Activated naive CD4-positive, alpha-beta T cell treated with anti-CD3 and anti-CD28 coated beads, Interleukin-2, amount 10 ng/mL, durations not matched to agents 7 days and 5 days (primary cell): ENCODE measurements around the gene PTPRJ.
"Not testable (repeated sequence)": the region's sequence is repeated elsewhere in the genome, so short reads cannot be mapped to it uniquely, and the experiment has no call there.

ENCODE experiments used
- CTCF ChIA-PET: fragments of 350-600 bp; sonication (Branson Sonifier 250); formaldehyde crosslinking; loops from one replicate; lab custom pipeline; 2021; ENCODE audit warnings: antibody characterized with exemption; lab: Charles Lee
- DNase-seq: peaks from one replicate; pipeline ENCODE4 v3.0.0-alpha.2; 2020
- H3K27ac Mint-ChIP-seq: one replicate; pipeline ENCODE4 v1.8.0; 2021; ENCODE audit warnings: mild to moderate bottlenecking, moderate library complexity, mixed read lengths
- H3K27me3 Mint-ChIP-seq: one replicate; pipeline ENCODE4 v1.8.0; 2021; ENCODE audit warnings: mild to moderate bottlenecking, mixed read lengths
- H3K36me3 Mint-ChIP-seq: one replicate; pipeline ENCODE4 v1.8.0; 2021; ENCODE audit warnings: mixed read lengths
- H3K4me1 Mint-ChIP-seq: one replicate; pipeline ENCODE4 v1.8.0; 2021; ENCODE audit warnings: mixed read lengths
- H3K4me3 Mint-ChIP-seq: one replicate; pipeline ENCODE4 v1.8.0; 2021; ENCODE audit warnings: mild to moderate bottlenecking, moderate library complexity, mixed read lengths
- H3K9me3 Mint-ChIP-seq: one replicate; pipeline ENCODE4 v1.8.0; 2021; ENCODE audit warnings: mixed read lengths

The PTPRJ gene

GRCh38 chr11:48123934-48124755, 143.8 kb downstream of the PTPRJ start:
- Mint-ChIP-seq H3K36me3 (peaks cover 75% of the 10 kb centered on the region), H3K4me1 (peaks cover 5% of the 10 kb centered on the region), H3K4me3 (no peak overlapping the region), H3K27ac (peak overlapping the region; percentile 59), H3K9me3 (no peaks in the 10 kb centered on the region), H3K27me3 (no peaks in the 10 kb centered on the region)
- CTCF ChIA-PET = interaction anchor here (1.1 kb wide), 1 partner anchor 9 kb away, joined by 3 read pairs; no protein-coding TSS in a partner anchor
- no peak for DNase-seq

- H3K27me3 Mint-ChIP-seq = no peaks in the 10 kb centered on the region
- H3K27ac Mint-ChIP-seq = no peak overlapping the region
- H3K36me3 Mint-ChIP-seq = peaks cover 78% of the 10 kb centered on the region
- CTCF ChIA-PET = interaction anchor here (1.1 kb wide), 1 partner anchor 10 kb away, joined by 3 read pairs; no protein-coding TSS in a partner anchor
- no peak for DNase-seq
- no peaks in the 10 kb centered on the region for H3K9me3 Mint-ChIP-seq
- peaks cover 12% of the 10 kb centered on the region for H3K4me1 Mint-ChIP-seq
- H3K4me3 Mint-ChIP-seq = no peak overlapping the region
Measured at GRCh38 chr11:48124880-48125279, 144.5 kb downstream of the PTPRJ start.

GRCh38 chr11:48125866-48126265, 145.5 kb downstream of the PTPRJ start:
- CTCF ChIA-PET = no interaction called here
- Mint-ChIP-seq H3K4me3 (no peak overlapping the region), H3K27me3 (no peaks in the 10 kb centered on the region), H3K36me3 (peaks cover 78% of the 10 kb centered on the region), H3K27ac (no peak overlapping the region), H3K9me3 (no peaks in the 10 kb centered on the region), H3K4me1 (peaks cover 17% of the 10 kb centered on the region)
- no peak for DNase-seq

- DNase-seq = no peak
- Mint-ChIP-seq H3K4me3 (no peak overlapping the region), H3K36me3 (peaks cover 75% of the 10 kb centered on the region), H3K9me3 (no peaks in the 10 kb centered on the region), H3K27me3 (no peaks in the 10 kb centered on the region), H3K4me1 (peaks cover 17% of the 10 kb centered on the region), H3K27ac (no peak overlapping the region)
- CTCF ChIA-PET = no interaction called here
Measured at GRCh38 chr11:48127521-48128183, 147.3 kb downstream of the PTPRJ start.

GRCh38 chr11:48129697-48130395, 149.5 kb downstream of the PTPRJ start:
- peaks cover 69% of the 10 kb centered on the region for H3K36me3 Mint-ChIP-seq
- CTCF ChIA-PET = interaction anchor here (0.6 kb wide), 1 partner anchor 190 kb away, joined by 4 read pairs; no protein-coding TSS in a partner anchor
- H3K27ac Mint-ChIP-seq = peak overlapping the region; percentile 35
- H3K27me3 Mint-ChIP-seq = no peaks in the 10 kb centered on the region
- H3K4me3 Mint-ChIP-seq = no peak overlapping the region
- no peaks in the 10 kb centered on the region for H3K9me3 Mint-ChIP-seq
- H3K4me1 Mint-ChIP-seq = peaks cover 17% of the 10 kb centered on the region
- DNase-seq = no peak

GRCh38 chr11:48134221-48134922, 154.0 kb downstream of the PTPRJ start:
- H3K36me3 Mint-ChIP-seq = peaks cover 56% of the 10 kb centered on the region
- H3K4me3 Mint-ChIP-seq = no peak overlapping the region
- no peak for DNase-seq
- peaks cover 10% of the 10 kb centered on the region for H3K4me1 Mint-ChIP-seq
- no peaks in the 10 kb centered on the region for H3K27me3 Mint-ChIP-seq
- CTCF ChIA-PET = no interaction called here
- H3K9me3 Mint-ChIP-seq = no peaks in the 10 kb centered on the region
- H3K27ac Mint-ChIP-seq = no peak overlapping the region

GRCh38 chr11:48138222-48138621, 157.9 kb downstream of the PTPRJ start:
- Mint-ChIP-seq H3K4me3 (no peak overlapping the region), H3K27ac (peak overlapping the region; percentile 53), H3K9me3 (no peaks in the 10 kb centered on the region), H3K4me1 (no peaks in the 10 kb centered on the region), H3K36me3 (peaks cover 52% of the 10 kb centered on the region), H3K27me3 (no peaks in the 10 kb centered on the region)
- CTCF ChIA-PET = no interaction called here
- no peak for DNase-seq

GRCh38 chr11:48139896-48140295, 159.5 kb downstream of the PTPRJ start:
- H3K4me1 Mint-ChIP-seq, H3K4me3 Mint-ChIP-seq, CTCF ChIA-PET, H3K27me3 Mint-ChIP-seq, H3K27ac Mint-ChIP-seq, H3K9me3 Mint-ChIP-seq, DNase-seq: not testable (repeated sequence)
- H3K36me3 Mint-ChIP-seq = peaks cover 60% of the 10 kb centered on the region

- no peaks in the 10 kb centered on the region for H3K27me3 Mint-ChIP-seq
- CTCF ChIA-PET = no interaction called here
- DNase-seq = no peak
- peaks cover 71% of the 10 kb centered on the region for H3K36me3 Mint-ChIP-seq
- no peak overlapping the region for H3K4me3 Mint-ChIP-seq
- peaks cover 8% of the 10 kb centered on the region for H3K4me1 Mint-ChIP-seq
- no peaks in the 10 kb centered on the region for H3K9me3 Mint-ChIP-seq
- H3K27ac Mint-ChIP-seq = no peak overlapping the region
Measured at GRCh38 chr11:48141475-48142122, 161.2 kb downstream of the PTPRJ start.

GRCh38 chr11:48142889-48143288, 162.5 kb downstream of the PTPRJ start:
- no peak overlapping the region for H3K4me3 Mint-ChIP-seq
- peaks cover 10% of the 10 kb centered on the region for H3K4me1 Mint-ChIP-seq
- CTCF ChIA-PET = no interaction called here
- DNase-seq = no peak
- peaks cover 71% of the 10 kb centered on the region for H3K36me3 Mint-ChIP-seq
- no peaks in the 10 kb centered on the region for H3K27me3 Mint-ChIP-seq
- H3K27ac Mint-ChIP-seq = no peak overlapping the region
- H3K9me3 Mint-ChIP-seq = no peaks in the 10 kb centered on the region

- H3K27ac Mint-ChIP-seq = no peak overlapping the region
- DNase-seq = no peak
Measured at GRCh38 chr11:48148749-48149148, 168.4 kb downstream of the PTPRJ start.

GRCh38 chr11:48150213-48150612, 169.9 kb downstream of the PTPRJ start:
- H3K4me3 Mint-ChIP-seq = no peak overlapping the region
- H3K27ac Mint-ChIP-seq = no peak overlapping the region
- peaks cover 25% of the 10 kb centered on the region for H3K9me3 Mint-ChIP-seq
- peaks cover 15% of the 10 kb centered on the region for H3K4me1 Mint-ChIP-seq
- CTCF ChIA-PET = no interaction called here
- no peaks in the 10 kb centered on the region for H3K27me3 Mint-ChIP-seq
- peaks cover 89% of the 10 kb centered on the region for H3K36me3 Mint-ChIP-seq
- DNase-seq = no peak

More at GRCh38 chr11:48148749-48149148, 168.4 kb downstream of the PTPRJ start:
- H3K4me3 Mint-ChIP-seq = no peak overlapping the region
- H3K27me3 Mint-ChIP-seq = no peaks in the 10 kb centered on the region
- peaks cover 16% of the 10 kb centered on the region for H3K9me3 Mint-ChIP-seq
- CTCF ChIA-PET = no interaction called here
- H3K4me1 Mint-ChIP-seq = peaks cover 14% of the 10 kb centered on the region
- peaks cover 89% of the 10 kb centered on the region for H3K36me3 Mint-ChIP-seq

- H3K9me3 Mint-ChIP-seq = peaks cover 26% of the 10 kb centered on the region
- CTCF ChIA-PET = no interaction called here
- peaks cover 5% of the 10 kb centered on the region for H3K4me1 Mint-ChIP-seq
- no peak for DNase-seq
- H3K4me3 Mint-ChIP-seq = no peak overlapping the region
- H3K27ac Mint-ChIP-seq = no peak overlapping the region
- H3K36me3 Mint-ChIP-seq = peaks cover 86% of the 10 kb centered on the region
- H3K27me3 Mint-ChIP-seq = no peaks in the 10 kb centered on the region
Measured at GRCh38 chr11:48154151-48154550, 173.8 kb downstream of the PTPRJ start.
